Measurements from ENCODE around the gene NET1.
"Not testable (repeated sequence)": the region's sequence is repeated elsewhere in the genome, so short reads cannot be mapped to it uniquely, and the experiment has no call there.

The NET1 gene

GRCh38 chr10:5412277-5412941 lies at the start of gene NET1:
NET1 (plus strand) TSS chr10:5412557; CDS start chr10:5412693, 136 bp downstream.
- DNase-seq, result peak; percentile 82

GRCh38 chr10:5362873-5363272 lies 49.5 kb upstream of the NET1 start:
- DNase-seq, result no peak

- DNase-seq, result no peak
Observed at GRCh38 chr10:5364374-5364773, 48.0 kb upstream of the NET1 start.

GRCh38 chr10:5364890-5365338 lies 47.4 kb upstream of the NET1 start, which contains the start of gene UCN3:
UCN3 (plus strand) TSS chr10:5364966; CDS start chr10:5373721, 8,755 bp downstream.
- no peak for DNase-seq

- no peak for DNase-seq
Observed at GRCh38 chr10:5365928-5366327, 46.4 kb upstream of the NET1 start.

GRCh38 chr10:5369362-5370158 lies 42.8 kb upstream of the NET1 start:
- no peak for DNase-seq

- no peak for DNase-seq
Observed at GRCh38 chr10:5370493-5371352, 41.6 kb upstream of the NET1 start.

- no peak for DNase-seq
Observed at GRCh38 chr10:5373307-5373706, 39.0 kb upstream of the NET1 start.

- DNase-seq, result no peak
Observed at GRCh38 chr10:5373891-5374611, 38.3 kb upstream of the NET1 start.

- DNase-seq, result no peak
Observed at GRCh38 chr10:5376450-5376849, 35.9 kb upstream of the NET1 start.

GRCh38 chr10:5379202-5379601 lies 33.2 kb upstream of the NET1 start:
- DNase-seq, result not testable (repeated sequence)

- DNase-seq, result not testable (repeated sequence)
Observed at GRCh38 chr10:5380395-5380794, 32.0 kb upstream of the NET1 start.

GRCh38 chr10:5381187-5381586 lies 31.2 kb upstream of the NET1 start:
- no peak for DNase-seq

- DNase-seq, result no peak
Observed at GRCh38 chr10:5385224-5385623, 27.1 kb upstream of the NET1 start.

GRCh38 chr10:5387169-5387568 lies 25.2 kb upstream of the NET1 start:
- no peak for DNase-seq

GRCh38 chr10:5390607-5391205 lies 21.7 kb upstream of the NET1 start:
- no peak for DNase-seq

- no peak for DNase-seq
Observed at GRCh38 chr10:5391790-5392189, 20.6 kb upstream of the NET1 start.

GRCh38 chr10:5393529-5393928 lies 18.8 kb upstream of the NET1 start:
- DNase-seq, result no peak

- DNase-seq, result no peak
Observed at GRCh38 chr10:5395168-5395567, 17.2 kb upstream of the NET1 start.

- no peak for DNase-seq
Observed at GRCh38 chr10:5396556-5397300, 15.6 kb upstream of the NET1 start.

GRCh38 chr10:5399332-5399731 lies 13.0 kb upstream of the NET1 start:
- no peak for DNase-seq

Data from SHP77 treated with DMSO at 0.1 percent for 48 hours (cell line).